ENCODE results near the gene MESD. TPM values are rescaled to one million over a fixed set of nuclear protein-coding genes. Genes with fewer than 3 reads are reported as not detected.

The MESD gene
- total RNA-seq, 4 donors from 2014 or later = 21.2 to 43.8 (median 35.1) TPM

DNA sequence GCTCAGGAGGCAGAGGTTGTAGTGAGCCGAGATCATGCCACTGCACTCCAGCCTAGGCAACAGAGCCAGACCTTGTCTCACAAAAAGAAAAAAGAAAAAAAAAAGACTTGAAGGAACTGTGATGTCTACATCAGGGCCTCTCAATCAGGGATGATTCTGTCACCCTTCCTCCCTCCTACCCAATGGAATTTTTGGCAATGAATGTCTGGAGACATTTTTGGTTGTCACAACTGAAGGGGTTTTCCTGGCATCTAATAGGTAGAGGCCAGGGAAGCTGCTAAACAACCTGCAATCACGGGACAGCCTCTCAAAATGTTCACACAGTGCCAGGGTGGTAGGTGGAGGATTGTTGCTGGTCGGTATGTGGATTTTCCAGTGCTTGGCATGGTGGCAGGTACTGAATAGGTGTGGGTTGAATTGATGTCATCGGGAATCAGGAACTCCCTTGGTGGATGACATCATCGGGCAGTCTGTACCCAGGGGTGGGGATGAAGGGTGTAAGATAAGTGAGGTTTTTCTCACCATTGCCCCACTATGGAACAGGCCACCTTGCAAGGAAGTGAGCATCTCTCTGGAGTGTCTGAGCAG, 71.3 kb downstream of the MESD start:
- DNase-seq (ENCODE audit: low spot score in 2 of 2) = no peak
- no peaks in the 10 kb centered on the region for H3K4me1 ChIP-seq
- H3K9me3 ChIP-seq = no peaks in the 10 kb centered on the region
- H3K36me3 ChIP-seq = peaks cover 0 to 31% (median 0%) of the 10 kb centered on the region in 3 donors
- no peak overlapping the region for H3K4me3 ChIP-seq
- WGBS, 2 donors = 88 to 90% methylated on average over 5 of the region's 5 CpGs
- no peak for TF ChIP-seq EP300 (IDR thresholded peaks at IDR 0.05)
- TF ChIP-seq POLR2A (IDR thresholded peaks at IDR 0.05) = no peak
- TF ChIP-seq, protein P1, sequence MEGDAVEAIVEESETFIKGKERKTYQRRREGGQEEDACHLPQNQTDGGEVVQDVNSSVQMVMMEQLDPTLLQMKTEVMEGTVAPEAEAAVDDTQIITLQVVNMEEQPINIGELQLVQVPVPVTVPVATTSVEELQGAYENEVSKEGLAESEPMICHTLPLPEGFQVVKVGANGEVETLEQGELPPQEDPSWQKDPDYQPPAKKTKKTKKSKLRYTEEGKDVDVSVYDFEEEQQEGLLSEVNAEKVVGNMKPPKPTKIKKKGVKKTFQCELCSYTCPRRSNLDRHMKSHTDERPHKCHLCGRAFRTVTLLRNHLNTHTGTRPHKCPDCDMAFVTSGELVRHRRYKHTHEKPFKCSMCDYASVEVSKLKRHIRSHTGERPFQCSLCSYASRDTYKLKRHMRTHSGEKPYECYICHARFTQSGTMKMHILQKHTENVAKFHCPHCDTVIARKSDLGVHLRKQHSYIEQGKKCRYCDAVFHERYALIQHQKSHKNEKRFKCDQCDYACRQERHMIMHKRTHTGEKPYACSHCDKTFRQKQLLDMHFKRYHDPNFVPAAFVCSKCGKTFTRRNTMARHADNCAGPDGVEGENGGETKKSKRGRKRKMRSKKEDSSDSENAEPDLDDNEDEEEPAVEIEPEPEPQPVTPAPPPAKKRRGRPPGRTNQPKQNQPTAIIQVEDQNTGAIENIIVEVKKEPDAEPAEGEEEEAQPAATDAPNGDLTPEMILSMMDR (IDR thresholded peaks at IDR 0.05) = no peak
- H3K27ac ChIP-seq = no peak overlapping the region
- no peaks in the 10 kb centered on the region for H3K27me3 ChIP-seq

DNA sequence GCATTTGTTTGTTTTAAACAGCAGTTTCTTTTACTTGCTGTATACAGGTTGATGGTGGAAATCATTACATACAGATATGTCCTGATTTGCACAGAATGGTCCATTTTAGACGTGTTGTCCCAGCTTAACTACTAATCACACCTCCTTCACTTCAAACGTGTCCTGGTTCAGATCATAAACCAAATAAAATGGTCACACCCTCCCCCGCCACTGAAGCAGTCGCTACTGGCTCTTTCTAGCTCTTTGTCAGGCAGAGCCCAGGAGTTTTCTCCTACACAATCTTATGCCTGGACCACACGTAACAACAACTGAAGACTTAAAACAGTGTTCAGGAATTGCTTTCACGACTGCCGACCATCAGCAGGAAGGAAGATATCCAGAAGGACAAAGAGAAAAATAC, 73.6 kb downstream of the MESD start:
- no peak overlapping the region for H3K4me3 ChIP-seq
- no peak for TF ChIP-seq EP300 (IDR thresholded peaks at IDR 0.05)
- TF ChIP-seq, protein P1 (IDR thresholded peaks at IDR 0.05) = no peak
- no peak for TF ChIP-seq POLR2A (IDR thresholded peaks at IDR 0.05)
- H3K27me3 ChIP-seq = no peaks in the 10 kb centered on the region
- whole genome bisulfite sequencing, 2 donors = 68 to 74% methylated on average over 7 of the region's 7 CpGs
- H3K9me3 ChIP-seq = no peaks in the 10 kb centered on the region
- peaks cover 0 to 20% (median 0%) of the 10 kb centered on the region in 3 donors for H3K36me3 ChIP-seq
- no peak overlapping the region for H3K27ac ChIP-seq
- no peak for DNase-seq (ENCODE audit: low spot score in 2 of 2)
- no peaks in the 10 kb centered on the region for H3K4me1 ChIP-seq

DNA sequence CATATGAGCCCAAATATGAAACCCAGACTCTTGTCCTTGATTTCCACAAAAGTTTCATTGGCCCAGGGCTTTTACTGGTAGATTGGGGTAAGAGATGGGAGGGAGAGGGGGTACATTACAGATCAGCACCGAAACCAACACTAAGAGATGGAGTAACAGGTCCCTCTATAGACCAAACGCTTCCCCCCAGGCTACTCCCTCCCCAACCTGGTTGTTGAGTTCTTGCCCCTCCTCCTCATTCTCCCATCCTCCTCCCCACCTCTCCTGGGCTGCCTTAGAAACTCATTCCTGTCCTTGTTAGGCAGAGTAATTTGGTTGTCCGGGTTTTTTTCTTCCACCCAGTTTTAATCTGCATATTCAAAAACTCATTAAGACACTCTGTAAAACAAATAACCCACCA, 74.1 kb downstream of the MESD start:
- peaks cover 0 to 26% (median 0%) of the 10 kb centered on the region in 3 donors for H3K36me3 ChIP-seq
- no peaks in the 10 kb centered on the region for H3K27me3 ChIP-seq
- 58 to 64% methylated on average over 3 of the region's 3 CpGs for WGBS, 2 donors
- DNase-seq (ENCODE audit: low spot score in 2 of 2) = no peak
- no peaks in the 10 kb centered on the region for H3K4me1 ChIP-seq
- H3K4me3 ChIP-seq = no peak overlapping the region
- no peaks in the 10 kb centered on the region for H3K9me3 ChIP-seq
- H3K27ac ChIP-seq = no peak overlapping the region
- TF ChIP-seq POLR2A (IDR thresholded peaks at IDR 0.05) = no peak

DNA sequence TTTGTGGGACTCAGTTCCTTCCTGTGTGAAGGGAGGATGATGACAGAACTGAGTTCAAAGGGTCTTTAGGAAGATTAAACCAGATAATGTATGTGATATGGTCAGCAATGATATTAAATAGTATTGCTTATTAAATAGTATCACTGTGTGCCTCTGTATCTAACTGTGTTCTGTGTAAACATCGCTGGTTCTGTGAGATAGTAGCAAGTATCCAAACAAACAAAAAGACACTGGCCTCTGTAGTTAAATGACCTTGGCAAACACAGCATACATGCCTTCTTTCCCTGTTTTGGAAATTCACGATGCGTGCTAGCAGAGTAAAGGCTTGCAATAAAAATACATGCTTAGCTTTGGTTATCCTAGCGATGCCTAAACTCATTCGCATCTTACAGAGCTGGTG, 76.1 kb downstream of the MESD start:
- Histone ChIP-seq H3K27me3 (no peaks in the 10 kb centered on the region), H3K4me1 (no peaks in the 10 kb centered on the region), H3K4me3 (no peak overlapping the region), H3K9me3 (peaks cover 0 to 4% (median 0%) of the 10 kb centered on the region in 4 donors), H3K27ac (no peak overlapping the region), H3K36me3 (peaks cover 0 to 32% (median 0%) of the 10 kb centered on the region in 3 donors)
- WGBS, 2 donors = 85 to 86% methylated on average over 5 of the region's 5 CpGs
- TF ChIP-seq, protein P1 (IDR thresholded peaks at IDR 0.05) = no peak
- TF ChIP-seq POLR2A (IDR thresholded peaks at IDR 0.05) (no peak), EP300 (IDR thresholded peaks at IDR 0.05) (no peak)
- no peak for DNase-seq (ENCODE audit: low spot score in 2 of 2)

DNA sequence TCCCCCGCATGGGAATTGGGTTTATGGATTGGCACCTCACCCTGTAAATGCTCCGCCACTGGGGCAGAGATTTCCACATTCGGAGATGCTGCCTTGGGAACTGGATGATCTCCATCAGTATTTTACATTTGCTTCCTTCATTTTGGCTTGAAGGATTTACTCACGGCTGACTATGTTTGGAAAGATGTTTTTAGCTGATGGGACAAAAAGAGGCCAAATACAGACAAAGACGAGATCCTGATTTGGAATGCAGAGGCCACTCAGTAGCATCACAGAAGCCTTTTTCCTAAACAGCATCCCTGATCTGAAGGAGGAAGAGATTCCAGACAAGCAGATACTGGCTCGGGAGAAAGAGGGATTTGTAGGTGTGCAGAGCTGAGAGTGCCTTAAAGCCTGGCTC, 76.9 kb downstream of the MESD start:
- TF ChIP-seq EP300 (IDR thresholded peaks at IDR 0.05) = no peak
- TF ChIP-seq POLR2A (IDR thresholded peaks at IDR 0.05) = no peak
- TF ChIP-seq, protein P1 (IDR thresholded peaks at IDR 0.05) = no peak
- Histone ChIP-seq H3K4me1 (no peaks in the 10 kb centered on the region), H3K4me3 (no peak overlapping the region), H3K36me3 (peaks cover 0 to 40% (median 0%) of the 10 kb centered on the region in 3 donors), H3K27me3 (no peaks in the 10 kb centered on the region), H3K9me3 (peaks cover 0 to 4% (median 0%) of the 10 kb centered on the region in 4 donors), H3K27ac (no peak overlapping the region)
- no peak for DNase-seq (ENCODE audit: low spot score in 2 of 2)
- 85 to 88% methylated on average over 6 of the region's 6 CpGs for WGBS, 2 donors
